ENCODE measurements around the gene ASTN2. TPM values are rescaled to one million over a fixed set of nuclear protein-coding genes. Genes with fewer than 3 reads are reported as not detected.

ASTN2 gene
- polyA plus RNA-seq, 2 of the 4 experiments (the other 2 are of a cell fraction), result 5.8 to 11.6 TPM

DNA sequence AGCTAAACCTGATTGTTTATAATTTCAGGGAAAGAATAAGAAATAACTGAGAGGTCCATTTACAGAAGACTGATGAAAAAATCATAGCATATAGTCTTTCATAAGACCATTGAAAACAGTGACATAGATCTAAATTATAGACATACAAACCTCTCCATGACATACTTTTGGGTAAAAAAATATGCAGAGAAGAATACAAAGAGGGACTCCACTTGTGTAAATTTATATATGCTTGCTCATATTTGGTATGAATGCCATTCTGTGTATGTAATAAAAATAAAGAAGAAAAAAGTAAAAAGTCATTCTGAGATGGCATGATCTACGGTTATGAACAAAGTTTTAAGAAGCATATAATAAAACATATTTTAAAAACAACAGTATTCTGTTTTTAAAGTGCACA is 310.7 kb downstream of the ASTN2 start:
- Histone ChIP-seq H3K27ac (no peak overlapping the region), H3K4me2 (no peak overlapping the region), H3K4me1 (no peaks in the 10 kb centered on the region), H3K4me3 (no peak overlapping the region), H3K9me3 (no peaks in the 10 kb centered on the region)
- ATAC-seq (no peak), FAIRE-seq (no peak), DNase-seq (ENCODE audit: low read depth in 1 of 2, low spot score in 1 of 2) (no peak)
- 56% methylated on average over 1 of the region's 1 CpG for WGBS (ENCODE audit: missing lambda C conversion rate)
- CTCF ChIA-PET, result interaction anchor here (0.6 kb wide), 1 partner anchor 741 kb away, joined by 3 read pairs; no protein-coding TSS in a partner anchor
- TF ChIP-seq, protein P1, sequence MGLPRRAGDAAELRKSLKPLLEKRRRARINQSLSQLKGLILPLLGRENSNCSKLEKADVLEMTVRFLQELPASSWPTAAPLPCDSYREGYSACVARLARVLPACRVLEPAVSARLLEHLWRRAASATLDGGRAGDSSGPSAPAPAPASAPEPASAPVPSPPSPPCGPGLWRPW (IDR thresholded peaks at IDR 0.05), result no peak
- TF ChIP-seq TFCP2L1 (CRISPR knock-in tag; IDR thresholded peaks at IDR 0.05) (no peak), JUNB (IDR thresholded peaks at IDR 0.05) (no peak), ZC3H11A (IDR thresholded peaks at IDR 0.05) (no peak), FOSL2 (IDR thresholded peaks at IDR 0.05) (no peak), FOSL2 (CRISPR knock-in tag; IDR thresholded peaks at IDR 0.05) (no peak), TP53 (CRISPR knock-in tag; IDR thresholded peaks at IDR 0.05) (no peak), BHLHE40 (IDR thresholded peaks at IDR 0.05; ENCODE audit: low read depth, low read length) (no peak), FOSB (CRISPR knock-in tag; IDR thresholded peaks at IDR 0.05) (no peak), ZSCAN20 (CRISPR knock-in tag; IDR thresholded peaks at IDR 0.05) (no peak), CHD2 (IDR thresholded peaks at IDR 0.05; ENCODE audit: low read length, partially characterized antibody) (no peak)
- TF ChIP-seq, protein P2, sequence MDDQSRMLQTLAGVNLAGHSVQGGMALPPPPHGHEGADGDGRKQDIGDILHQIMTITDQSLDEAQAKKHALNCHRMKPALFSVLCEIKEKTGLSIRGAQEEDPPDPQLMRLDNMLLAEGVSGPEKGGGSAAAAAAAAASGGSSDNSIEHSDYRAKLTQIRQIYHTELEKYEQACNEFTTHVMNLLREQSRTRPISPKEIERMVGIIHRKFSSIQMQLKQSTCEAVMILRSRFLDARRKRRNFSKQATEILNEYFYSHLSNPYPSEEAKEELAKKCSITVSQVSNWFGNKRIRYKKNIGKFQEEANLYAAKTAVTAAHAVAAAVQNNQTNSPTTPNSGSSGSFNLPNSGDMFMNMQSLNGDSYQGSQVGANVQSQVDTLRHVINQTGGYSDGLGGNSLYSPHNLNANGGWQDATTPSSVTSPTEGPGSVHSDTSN (IDR thresholded peaks at IDR 0.05), result no peak
- TF ChIP-seq, protein P3, sequence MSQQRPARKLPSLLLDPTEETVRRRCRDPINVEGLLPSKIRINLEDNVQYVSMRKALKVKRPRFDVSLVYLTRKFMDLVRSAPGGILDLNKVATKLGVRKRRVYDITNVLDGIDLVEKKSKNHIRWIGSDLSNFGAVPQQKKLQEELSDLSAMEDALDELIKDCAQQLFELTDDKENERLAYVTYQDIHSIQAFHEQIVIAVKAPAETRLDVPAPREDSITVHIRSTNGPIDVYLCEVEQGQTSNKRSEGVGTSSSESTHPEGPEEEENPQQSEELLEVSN (IDR thresholded peaks at IDR 0.05; ENCODE audit: borderline replicate concordance, low read depth), result no peak
- TF ChIP-seq, protein P4, sequence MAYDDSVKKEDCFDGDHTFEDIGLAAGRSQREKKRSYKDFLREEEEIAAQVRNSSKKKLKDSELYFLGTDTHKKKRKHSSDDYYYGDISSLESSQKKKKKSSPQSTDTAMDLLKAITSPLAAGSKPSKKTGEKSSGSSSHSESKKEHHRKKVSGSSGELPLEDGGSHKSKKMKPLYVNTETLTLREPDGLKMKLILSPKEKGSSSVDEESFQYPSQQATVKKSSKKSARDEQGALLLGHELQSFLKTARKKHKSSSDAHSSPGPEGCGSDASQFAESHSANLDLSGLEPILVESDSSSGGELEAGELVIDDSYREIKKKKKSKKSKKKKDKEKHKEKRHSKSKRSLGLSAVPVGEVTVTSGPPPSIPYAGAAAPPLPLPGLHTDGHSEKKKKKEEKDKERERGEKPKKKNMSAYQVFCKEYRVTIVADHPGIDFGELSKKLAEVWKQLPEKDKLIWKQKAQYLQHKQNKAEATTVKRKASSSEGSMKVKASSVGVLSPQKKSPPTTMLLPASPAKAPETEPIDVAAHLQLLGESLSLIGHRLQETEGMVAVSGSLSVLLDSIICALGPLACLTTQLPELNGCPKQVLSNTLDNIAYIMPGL (CRISPR knock-in tag; IDR thresholded peaks at IDR 0.05; ENCODE audit: borderline replicate concordance), result no peak
- POLR2A ChIA-PET, result no interaction called here

DNA sequence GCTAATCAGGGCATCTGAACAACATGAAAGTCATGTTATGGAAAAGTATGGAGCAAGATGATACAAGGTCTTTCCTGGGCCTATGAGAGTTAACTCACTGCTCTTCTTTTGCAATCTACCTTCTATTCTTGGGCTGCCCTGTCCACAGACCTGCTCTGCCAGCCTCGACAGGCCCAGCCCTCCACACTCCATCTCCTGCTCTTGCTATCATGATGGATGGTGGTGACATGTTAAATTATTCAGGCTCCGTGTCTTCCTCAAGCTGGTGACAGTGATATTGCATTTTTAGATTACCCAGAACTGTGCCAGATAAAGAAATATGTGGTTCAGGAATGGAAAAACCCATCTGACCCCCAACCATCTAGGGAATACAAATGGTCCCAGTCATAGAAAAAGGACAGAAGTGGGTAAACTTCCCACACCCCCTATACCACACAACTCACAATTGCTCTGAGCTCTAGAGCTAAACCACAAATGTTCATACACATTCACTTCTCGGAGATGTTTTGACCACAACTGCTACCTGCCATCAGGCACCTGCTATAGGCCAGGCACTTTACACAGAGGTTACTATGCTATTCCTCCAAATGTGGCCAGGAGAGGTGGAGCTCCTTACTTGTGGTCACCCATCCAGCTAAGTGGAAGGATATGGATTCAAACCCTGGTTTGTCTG is 311.3 kb downstream of the ASTN2 start:
- Histone ChIP-seq H3K27ac (no peak overlapping the region), H3K4me2 (no peak overlapping the region), H3K4me1 (no peaks in the 10 kb centered on the region), H3K4me3 (no peak overlapping the region), H3K9me3 (no peaks in the 10 kb centered on the region)
- TF ChIP-seq CBX8 (IDR thresholded peaks at IDR 0.05) (no peak), FOXS1 (CRISPR knock-in tag; IDR thresholded peaks at IDR 0.05) (no peak), RNF2 (IDR thresholded peaks at IDR 0.05; ENCODE audit: borderline replicate concordance, low read depth) (no peak), MYC (IDR thresholded peaks at IDR 0.05; ENCODE audit: borderline replicate concordance, low read length) (no peak), ZNF302 (CRISPR knock-in tag; IDR thresholded peaks at IDR 0.05) (no peak), HEYL (CRISPR knock-in tag; IDR thresholded peaks at IDR 0.05) (no peak), ZFP36 (IDR thresholded peaks at IDR 0.05; ENCODE audit: borderline replicate concordance, partially characterized antibody) (no peak)
- TF ChIP-seq, protein P5, sequence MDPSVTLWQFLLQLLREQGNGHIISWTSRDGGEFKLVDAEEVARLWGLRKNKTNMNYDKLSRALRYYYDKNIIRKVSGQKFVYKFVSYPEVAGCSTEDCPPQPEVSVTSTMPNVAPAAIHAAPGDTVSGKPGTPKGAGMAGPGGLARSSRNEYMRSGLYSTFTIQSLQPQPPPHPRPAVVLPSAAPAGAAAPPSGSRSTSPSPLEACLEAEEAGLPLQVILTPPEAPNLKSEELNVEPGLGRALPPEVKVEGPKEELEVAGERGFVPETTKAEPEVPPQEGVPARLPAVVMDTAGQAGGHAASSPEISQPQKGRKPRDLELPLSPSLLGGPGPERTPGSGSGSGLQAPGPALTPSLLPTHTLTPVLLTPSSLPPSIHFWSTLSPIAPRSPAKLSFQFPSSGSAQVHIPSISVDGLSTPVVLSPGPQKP (IDR thresholded peaks at IDR 0.05; ENCODE audit: low read depth, low read length), result no peak
- TF ChIP-seq, protein P6, sequence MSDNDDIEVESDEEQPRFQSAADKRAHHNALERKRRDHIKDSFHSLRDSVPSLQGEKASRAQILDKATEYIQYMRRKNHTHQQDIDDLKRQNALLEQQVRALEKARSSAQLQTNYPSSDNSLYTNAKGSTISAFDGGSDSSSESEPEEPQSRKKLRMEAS (IDR thresholded peaks at IDR 0.05), result no peak
- ATAC-seq (no peak), DNase-seq (ENCODE audit: low read depth in 1 of 2, low spot score in 1 of 2) (no peak), FAIRE-seq (no peak)
- 27% methylated on average over 3 of the region's 3 CpGs for WGBS (ENCODE audit: missing lambda C conversion rate)
- ChIA-PET POLR2A (no interaction called here), CTCF (no interaction called here)
